Measurements from ENCODE around the gene NUDT4B. TPM values are rescaled to one million over a fixed set of nuclear protein-coding genes. Genes with fewer than 3 reads are reported as not detected.
"Not testable (repeated sequence)": the region's sequence is repeated elsewhere in the genome, so short reads cannot be mapped to it uniquely, and the experiment has no call there.

Gene NUDT4B
- total RNA-seq, 1 donor from 2014 or later = 0.68 TPM

GRCh38 chr1:148780404-148780803 is 31.8 kb downstream of the NUDT4B start:
- H3K27ac Mint-ChIP-seq; intact Hi-C loops (cut with micrococcal nuclease); H3K9me3 Mint-ChIP-seq: not testable (repeated sequence)

GRCh38 chr1:148791543-148792099 is 43.0 kb downstream of the NUDT4B start:
- H3K36me3 Mint-ChIP-seq (ENCODE audit: low read depth); H3K27ac Mint-ChIP-seq; H3K9me3 Mint-ChIP-seq; H3K27me3 Mint-ChIP-seq (ENCODE audit: low read depth); intact Hi-C loops (cut with micrococcal nuclease); DNase-seq (ENCODE audit: low spot score); H3K4me3 Mint-ChIP-seq (ENCODE audit: low read depth); H3K4me1 Mint-ChIP-seq (ENCODE audit: low read depth): not testable (repeated sequence)

More at GRCh38 chr1:148780404-148780803, 31.8 kb downstream of the NUDT4B start:
- H3K27me3 Mint-ChIP-seq (ENCODE audit: low read depth); H3K36me3 Mint-ChIP-seq (ENCODE audit: low read depth); H3K4me3 Mint-ChIP-seq (ENCODE audit: low read depth); DNase-seq (ENCODE audit: low spot score); H3K4me1 Mint-ChIP-seq (ENCODE audit: low read depth): not testable (repeated sequence)

GRCh38 chr1:148793762-148794332 is 45.3 kb downstream of the NUDT4B start:
- H3K4me3 Mint-ChIP-seq (ENCODE audit: low read depth); H3K27ac Mint-ChIP-seq; intact Hi-C loops (cut with micrococcal nuclease); H3K36me3 Mint-ChIP-seq (ENCODE audit: low read depth); H3K4me1 Mint-ChIP-seq (ENCODE audit: low read depth); H3K27me3 Mint-ChIP-seq (ENCODE audit: low read depth); DNase-seq (ENCODE audit: low spot score); H3K9me3 Mint-ChIP-seq: not testable (repeated sequence)

Other genes starting within 250 kb of the NUDT4B start
- gene NBPF14, start 152.8 kb upstream of the NUDT4B start, total RNA-seq = 24.5 and 29.8 TPM in 2 replicates
- 12.0 and 15.5 TPM in 2 replicates for gene PDE4DIP, start 95.7 kb downstream of the NUDT4B start, total RNA-seq